Caco-2 (cell line): ENCODE data around the gene CLEC16A. TPM values are rescaled to one million over a fixed set of nuclear protein-coding genes. Genes with fewer than 3 reads are reported as not detected.

Experiments used
- BruUV-seq: library from RNA; stranded (reverse); fragments of 400-500 nt; replicated peaks from 2 replicates; lab custom pipeline; 2021; lab: Mats Ljungman, UMichigan
- CTCF ChIA-PET: fragments of 300-600 bp; sonication (Branson Sonifier 250); formaldehyde crosslinking; loops from one replicate; lab custom pipeline; 2022; ENCODE audit warnings: antibody characterized with exemption; lab: Charles Lee
- POLR2A ChIA-PET: fragments of 300-600 bp; sonication (Branson Sonifier 250); formaldehyde crosslinking; loops from one replicate; lab custom pipeline; 2022; ENCODE audit warnings: antibody characterized with exemption; lab: Charles Lee
- DNase-seq, 2 experiments: peaks; one replicate each; pipeline versions ENCODE4 v3.0.0 to v3.0.0-alpha.2; 2020 to 2022
- H3K27me3 ChIP-seq: replicated peaks from 2 replicates; pipeline ENCODE4 v1.6.0; 2011; ENCODE audit warnings: low read length; ENCODE audit not compliant: control insufficient read depth, insufficient read depth
- H3K36me3 ChIP-seq: 2 replicates; pipeline ENCODE4 v1.5.1; 2011; ENCODE audit warnings: low read length; ENCODE audit not compliant: control insufficient read depth, insufficient read depth
- H3K4me1 ChIP-seq: fragments of 250-450 bp; sonication (Bioruptor Pico); 2 replicates; pipeline ENCODE4 v1.5.1; 2020; ENCODE audit warnings: mild to moderate bottlenecking
- H3K4me3 ChIP-seq: 2 replicates; pipeline ENCODE4 v1.5.1; 2011; ENCODE audit warnings: low read depth, mild to moderate bottlenecking, control low read depth, low read length
- H3K9me3 ChIP-seq: fragments of 250-450 bp; sonication (Bioruptor Pico); 2 replicates; pipeline ENCODE4 v1.5.1; 2020; ENCODE audit warnings: mild to moderate bottlenecking, moderate library complexity
- H3K27ac Mint-ChIP-seq: one replicate; pipeline ENCODE4 v1.8.0; 2022; ENCODE audit warnings: mixed read lengths; ENCODE audit not compliant: unreplicated experiment
- H3K27me3 Mint-ChIP-seq: one replicate; pipeline ENCODE4 v1.8.0; 2022; ENCODE audit warnings: mixed read lengths; ENCODE audit not compliant: insufficient read depth, unreplicated experiment
- H3K36me3 Mint-ChIP-seq: one replicate; pipeline ENCODE4 v1.8.0; 2022; ENCODE audit warnings: mild to moderate bottlenecking, mixed read lengths; ENCODE audit not compliant: insufficient read depth, unreplicated experiment
- H3K4me1 Mint-ChIP-seq: one replicate; pipeline ENCODE4 v1.8.0; 2022; ENCODE audit warnings: low read depth, mixed read lengths; ENCODE audit not compliant: unreplicated experiment
- H3K4me3 Mint-ChIP-seq: one replicate; pipeline ENCODE4 v1.8.0; 2022; ENCODE audit warnings: mild to moderate bottlenecking, moderate library complexity, mixed read lengths; ENCODE audit not compliant: unreplicated experiment
- H3K9me3 Mint-ChIP-seq: one replicate; pipeline ENCODE4 v1.8.0; 2022; ENCODE audit warnings: mixed read lengths; ENCODE audit not compliant: unreplicated experiment
- intact Hi-C: fragments of 100-400 bp; cut with micrococcal nuclease; formaldehyde crosslinking; loops from one replicate; pipeline ENCODE4 v1.10.0; 2022; ENCODE audit not compliant: unreplicated experiment
- total RNA-seq: library from RNA; stranded (reverse); gene quantifications from 2 replicates; pipeline ENCODE4 v1.2.3, GENCODE V29; 2022
- TF ChIP-seq, protein P1 (sequence below), 2 experiments: fragments of 200-600 bp in 1 of 2; IDR thresholded peaks; 1 replicate in 1 of 2; 2 replicates in 1 of 2; pipeline versions ENCODE4 v1.5.1 to v1.8.0; 2011 to 2022; ENCODE audit warnings: antibody characterized with exemption in 1 of 2, control low read depth in 1 of 2, inconsistent platforms in 1 of 2, low read depth in 1 of 2, low read length in 1 of 2, mild to moderate bottlenecking in 1 of 2, moderate library complexity in 1 of 2; ENCODE audit not compliant: insufficient read depth in 1 of 2, severe bottlenecking in 1 of 2, unreplicated experiment in 1 of 2

Gene CLEC16A
- total RNA-seq, 1 experiment from 2014 or later: 27.0 TPM

- Histone ChIP-seq H3K27me3 (no peaks in the 10 kb centered on the region), H3K4me3 (no peak overlapping the region), H3K9me3 (no peaks in the 10 kb centered on the region), H3K4me1 (peaks cover 10% of the 10 kb centered on the region), H3K36me3 (no peaks in the 10 kb centered on the region)
- CTCF ChIA-PET: no interaction called here
- Mint-ChIP-seq H3K27me3 (no peaks in the 10 kb centered on the region), H3K9me3 (no peaks in the 10 kb centered on the region), H3K4me3 (no peak overlapping the region), H3K4me1 (peaks cover 13% of the 10 kb centered on the region), H3K36me3 (no peaks in the 10 kb centered on the region), H3K27ac (peak overlapping the region; percentile 69)
- intact Hi-C loops: no loop called here
- DNase-seq: no peak
- TF ChIP-seq, protein P1, sequence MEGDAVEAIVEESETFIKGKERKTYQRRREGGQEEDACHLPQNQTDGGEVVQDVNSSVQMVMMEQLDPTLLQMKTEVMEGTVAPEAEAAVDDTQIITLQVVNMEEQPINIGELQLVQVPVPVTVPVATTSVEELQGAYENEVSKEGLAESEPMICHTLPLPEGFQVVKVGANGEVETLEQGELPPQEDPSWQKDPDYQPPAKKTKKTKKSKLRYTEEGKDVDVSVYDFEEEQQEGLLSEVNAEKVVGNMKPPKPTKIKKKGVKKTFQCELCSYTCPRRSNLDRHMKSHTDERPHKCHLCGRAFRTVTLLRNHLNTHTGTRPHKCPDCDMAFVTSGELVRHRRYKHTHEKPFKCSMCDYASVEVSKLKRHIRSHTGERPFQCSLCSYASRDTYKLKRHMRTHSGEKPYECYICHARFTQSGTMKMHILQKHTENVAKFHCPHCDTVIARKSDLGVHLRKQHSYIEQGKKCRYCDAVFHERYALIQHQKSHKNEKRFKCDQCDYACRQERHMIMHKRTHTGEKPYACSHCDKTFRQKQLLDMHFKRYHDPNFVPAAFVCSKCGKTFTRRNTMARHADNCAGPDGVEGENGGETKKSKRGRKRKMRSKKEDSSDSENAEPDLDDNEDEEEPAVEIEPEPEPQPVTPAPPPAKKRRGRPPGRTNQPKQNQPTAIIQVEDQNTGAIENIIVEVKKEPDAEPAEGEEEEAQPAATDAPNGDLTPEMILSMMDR (IDR thresholded peaks at IDR 0.05; ENCODE audit: insufficient read depth in 1 of 2, low read depth in 1 of 2, low read length in 1 of 2, severe bottlenecking in 1 of 2, unreplicated experiment in 1 of 2): no peak
- no TSS peak for BruUV-seq
- POLR2A ChIA-PET: no interaction called here
Measured at GRCh38 chr16:11128211-11129141, 184.1 kb downstream of the CLEC16A start.

DNA sequence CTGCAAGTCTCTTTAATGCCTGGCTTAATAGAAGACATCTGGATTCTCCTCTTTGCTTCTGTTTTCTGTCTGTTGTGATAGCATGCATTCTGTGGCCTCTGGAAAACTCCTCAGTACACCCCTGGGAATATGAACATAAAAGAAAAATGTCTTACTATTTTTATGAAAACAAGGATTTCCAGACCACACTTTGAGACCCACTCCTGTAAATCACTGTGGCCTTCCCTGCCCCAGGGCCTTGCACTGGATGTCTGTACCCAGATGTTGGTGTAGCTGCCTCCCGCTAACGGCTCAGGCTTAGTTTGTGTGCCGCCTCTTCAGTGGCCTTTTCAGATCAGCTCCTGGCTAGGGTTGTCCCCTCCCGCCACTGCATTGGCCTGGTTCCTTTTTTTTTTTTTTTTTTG lies 185.0 kb downstream of the CLEC16A start:
- peaks cover 13% of the 10 kb centered on the region for H3K4me1 Mint-ChIP-seq
- no peaks in the 10 kb centered on the region for H3K36me3 ChIP-seq
- TF ChIP-seq, protein P1 (IDR thresholded peaks at IDR 0.05; ENCODE audit: insufficient read depth in 1 of 2, low read depth in 1 of 2, low read length in 1 of 2, severe bottlenecking in 1 of 2, unreplicated experiment in 1 of 2): no peak
- no peak for DNase-seq
- no peak overlapping the region for H3K4me3 ChIP-seq
- no peak overlapping the region for H3K4me3 Mint-ChIP-seq
- H3K4me1 ChIP-seq: peaks cover 19% of the 10 kb centered on the region
- POLR2A ChIA-PET: no interaction called here
- intact Hi-C loops: no loop called here
- H3K27me3 Mint-ChIP-seq: no peaks in the 10 kb centered on the region
- no peaks in the 10 kb centered on the region for H3K9me3 Mint-ChIP-seq
- H3K27me3 ChIP-seq: no peaks in the 10 kb centered on the region
- CTCF ChIA-PET: no interaction called here
- no peak overlapping the region for H3K27ac Mint-ChIP-seq
- H3K9me3 ChIP-seq: no peaks in the 10 kb centered on the region
- H3K36me3 Mint-ChIP-seq: no peaks in the 10 kb centered on the region
- no TSS peak for BruUV-seq

DNA sequence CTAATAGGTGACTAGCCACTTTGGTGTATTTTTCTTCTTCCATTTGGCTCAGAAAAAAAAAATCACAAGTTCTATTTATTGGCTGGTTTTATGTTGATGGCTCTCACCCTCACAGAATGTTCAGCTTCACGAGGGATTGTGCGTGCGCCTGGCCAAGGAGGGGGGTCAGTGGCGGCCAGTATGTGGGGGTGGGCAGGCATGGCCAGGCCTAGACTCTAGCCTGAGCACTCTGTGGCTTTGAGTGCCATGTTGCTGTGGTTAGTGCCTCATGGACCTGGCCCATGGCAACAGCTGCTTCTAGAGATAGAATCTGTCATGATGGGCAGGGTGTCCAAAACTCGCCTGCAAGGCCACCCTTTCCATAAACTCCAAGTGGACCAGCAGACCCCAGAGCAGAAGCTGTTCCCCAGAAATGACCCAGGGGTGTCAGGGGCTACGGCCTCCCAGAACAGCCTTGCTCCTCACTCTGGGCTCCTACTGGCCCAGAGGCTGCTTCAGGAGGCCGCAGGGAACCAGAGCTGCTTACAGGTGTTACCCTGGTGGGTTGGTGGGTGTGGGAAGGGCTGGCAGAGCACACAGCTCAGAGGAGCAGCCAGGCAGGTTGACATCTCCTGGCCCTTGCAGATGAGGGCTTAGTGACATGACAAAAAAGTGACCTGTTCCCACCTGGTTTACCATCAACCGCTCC lies 186.8 kb downstream of the CLEC16A start:
- intact Hi-C loops: no loop called here
- CTCF ChIA-PET: no interaction called here
- peaks cover 13% of the 10 kb centered on the region for H3K4me1 Mint-ChIP-seq

More for the DNA sequence above, 186.8 kb downstream of the CLEC16A start:
- no peaks in the 10 kb centered on the region for H3K27me3 Mint-ChIP-seq
- peaks cover 6% of the 10 kb centered on the region for H3K36me3 Mint-ChIP-seq
- peak overlapping the region; percentile 59 for H3K27ac Mint-ChIP-seq
- no peak overlapping the region for H3K4me3 Mint-ChIP-seq
- TF ChIP-seq, protein P1 (IDR thresholded peaks at IDR 0.05; ENCODE audit: insufficient read depth in 1 of 2, low read depth in 1 of 2, low read length in 1 of 2, severe bottlenecking in 1 of 2, unreplicated experiment in 1 of 2): no peak
- Histone ChIP-seq H3K9me3 (no peaks in the 10 kb centered on the region), H3K4me3 (no peak overlapping the region), H3K27me3 (no peaks in the 10 kb centered on the region), H3K4me1 (peaks cover 32% of the 10 kb centered on the region), H3K36me3 (no peaks in the 10 kb centered on the region)
- no TSS peak for BruUV-seq
- no peaks in the 10 kb centered on the region for H3K9me3 Mint-ChIP-seq
- POLR2A ChIA-PET: interaction anchor here (0.6 kb wide), 1 partner anchor 997 kb away, joined by 4 read pairs; no protein-coding TSS in a partner anchor
- DNase-seq: no peak
